Measurements from ENCODE around the gene OPA3. TPM values are rescaled to one million over a fixed set of nuclear protein-coding genes. Genes with fewer than 3 reads are reported as not detected.
A peak's percentile ranks its signal among the peaks of the same experiment; 100 is the strongest.
"Not testable (repeated sequence)": the region's sequence is repeated elsewhere in the genome, so short reads cannot be mapped to it uniquely, and the experiment has no call there.

The OPA3 gene
- total RNA-seq, result 24.5 TPM
- long read RNA-seq, full-length matches to known transcripts, result 8 of 15 reads
- long read RNA-seq, partial matches to known transcripts, result 1 of 15 reads
- long read RNA-seq, other reads (novel, unspliced or antisense), result 6 of 15 reads

- peak; percentile 97 for ATAC-seq
- intact Hi-C loops (cut with DNase I), result loop anchor here (10.0 kb wide), 1 partner anchor 60 kb away; no protein-coding TSS in a partner anchor
- DNase-seq (ENCODE audit: missing footprints), result peak; percentile 100
Observed at GRCh38 chr19:45584332-45585157, at the start of gene OPA3. Gene OPA3, minus strand, starts transcription at chr19:45584802. Its CDS starts 38 bp downstream, at chr19:45584764.

GRCh38 chr19:45632468-45633196, 48.0 kb upstream of the OPA3 start:
- ATAC-seq (peak; percentile 92), DNase-seq (ENCODE audit: missing footprints) (peak; percentile 83)
- intact Hi-C loops (cut with DNase I), result no loop called here

- intact Hi-C loops (cut with DNase I), result no loop called here
- DNase-seq (ENCODE audit: missing footprints) (no peak), ATAC-seq (no peak)
Observed at GRCh38 chr19:45630463-45630862, 45.9 kb upstream of the OPA3 start.

- intact Hi-C loops (cut with DNase I), result no loop called here
- ATAC-seq (no peak), DNase-seq (ENCODE audit: missing footprints) (no peak)
Observed at GRCh38 chr19:45629704-45630103, 45.1 kb upstream of the OPA3 start.

GRCh38 chr19:45628219-45628618, 43.6 kb upstream of the OPA3 start:
- ATAC-seq; DNase-seq (ENCODE audit: missing footprints); intact Hi-C loops (cut with DNase I): not testable (repeated sequence)

- intact Hi-C loops (cut with DNase I), result no loop called here
Observed at GRCh38 chr19:45623984-45624383, 39.4 kb upstream of the OPA3 start.

GRCh38 chr19:45621976-45622503, 37.4 kb upstream of the OPA3 start:
- intact Hi-C loops (cut with DNase I), result no loop called here
- ATAC-seq (no peak), DNase-seq (ENCODE audit: missing footprints) (no peak)

More at GRCh38 chr19:45623984-45624383, 39.4 kb upstream of the OPA3 start:
- ATAC-seq (no peak), DNase-seq (ENCODE audit: missing footprints) (no peak)

- ATAC-seq, result no peak
- intact Hi-C loops (cut with DNase I), result no loop called here
- DNase-seq (ENCODE audit: missing footprints), result no peak
Observed at GRCh38 chr19:45621389-45621788, 36.8 kb upstream of the OPA3 start.

GRCh38 chr19:45616704-45617017, 32.1 kb upstream of the OPA3 start:
- ATAC-seq, result no peak
- intact Hi-C loops (cut with DNase I), result no loop called here
- DNase-seq (ENCODE audit: missing footprints), result no peak

GRCh38 chr19:45615795-45616703, 31.4 kb upstream of the OPA3 start:
- ATAC-seq (peak; percentile 79), DNase-seq (ENCODE audit: missing footprints) (peak; percentile 82)
- intact Hi-C loops (cut with DNase I), result no loop called here

GRCh38 chr19:45615056-45615455, 30.5 kb upstream of the OPA3 start:
- ATAC-seq; intact Hi-C loops (cut with DNase I); DNase-seq (ENCODE audit: missing footprints): not testable (repeated sequence)

- ATAC-seq (no peak), DNase-seq (ENCODE audit: missing footprints) (no peak)
- intact Hi-C loops (cut with DNase I), result no loop called here
Observed at GRCh38 chr19:45613926-45614725, 29.5 kb upstream of the OPA3 start.

GRCh38 chr19:45608948-45609347, 24.3 kb upstream of the OPA3 start:
- ATAC-seq (no peak), DNase-seq (ENCODE audit: missing footprints) (no peak)
- intact Hi-C loops (cut with DNase I), result no loop called here

GRCh38 chr19:45607071-45608029, 22.7 kb upstream of the OPA3 start:
- intact Hi-C loops (cut with DNase I), result loop anchor here (1.0 kb wide), 1 partner anchor 34 kb away; no protein-coding TSS in a partner anchor
- DNase-seq (ENCODE audit: missing footprints), result peak; percentile 82
- ATAC-seq, result peak; percentile 78

- no peak for DNase-seq (ENCODE audit: missing footprints)
- peak; percentile 66 for ATAC-seq
- intact Hi-C loops (cut with DNase I), result loop anchor here (5.0 kb wide), 1 partner anchor 94 kb away; the partner anchor contains the start of gene VASP
Observed at GRCh38 chr19:45601524-45602374, 17.1 kb upstream of the OPA3 start, which contains the start of gene GPR4. Gene GPR4, minus strand, starts transcription at chr19:45602212. Its CDS starts 10,346 bp downstream, at chr19:45591866.
